GM21423 (cell line): ENCODE data around the gene FBF1.

ENCODE experiments used
- ATAC-seq: cut with Tn5 transposase; IDR thresholded peaks from one replicate; pipeline ENCODE4 v1.9.1; 2021; ENCODE audit warnings: mild to moderate bottlenecking, moderate library complexity; ENCODE audit not compliant: unreplicated experiment

FBF1 gene

DNA sequence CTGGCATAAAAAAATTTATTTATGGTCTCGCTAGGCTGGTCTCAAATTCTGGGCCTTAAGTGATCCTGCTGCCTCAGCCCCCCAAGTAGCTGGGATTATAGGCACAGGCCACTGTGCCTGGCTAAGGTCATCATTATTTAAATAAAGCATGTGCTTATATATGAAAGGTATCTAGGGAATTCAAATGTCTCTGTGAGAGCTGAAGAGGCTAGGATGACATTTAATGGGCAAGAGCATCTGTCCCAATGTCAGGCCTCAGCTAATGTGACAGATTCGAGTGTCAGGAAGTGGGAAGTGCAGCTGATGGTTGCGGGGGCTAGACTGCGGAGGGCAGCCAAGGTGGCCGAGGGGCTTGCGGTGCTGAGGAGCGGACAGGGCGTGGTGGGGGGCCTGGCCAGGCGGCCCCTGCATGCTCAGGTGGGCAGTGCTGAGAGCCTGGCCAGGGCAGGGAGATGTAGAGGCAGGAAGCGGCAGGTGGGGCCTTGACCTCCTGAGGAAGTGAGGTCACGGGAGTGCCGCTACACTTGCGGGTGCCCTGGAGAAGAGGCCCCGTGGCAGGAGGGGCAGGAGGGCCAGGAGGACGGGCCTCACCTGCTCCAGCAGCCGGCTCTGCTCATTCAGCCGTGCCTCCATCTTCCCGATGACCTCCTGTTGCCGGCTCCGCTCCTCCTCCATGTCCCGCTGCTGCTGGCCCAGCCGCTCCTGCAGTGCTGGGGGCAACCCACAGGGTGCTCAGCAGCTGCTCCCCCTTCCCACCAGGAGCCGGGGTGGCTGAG, 23.5 kb downstream of the FBF1 start:
- no peak for ATAC-seq

DNA sequence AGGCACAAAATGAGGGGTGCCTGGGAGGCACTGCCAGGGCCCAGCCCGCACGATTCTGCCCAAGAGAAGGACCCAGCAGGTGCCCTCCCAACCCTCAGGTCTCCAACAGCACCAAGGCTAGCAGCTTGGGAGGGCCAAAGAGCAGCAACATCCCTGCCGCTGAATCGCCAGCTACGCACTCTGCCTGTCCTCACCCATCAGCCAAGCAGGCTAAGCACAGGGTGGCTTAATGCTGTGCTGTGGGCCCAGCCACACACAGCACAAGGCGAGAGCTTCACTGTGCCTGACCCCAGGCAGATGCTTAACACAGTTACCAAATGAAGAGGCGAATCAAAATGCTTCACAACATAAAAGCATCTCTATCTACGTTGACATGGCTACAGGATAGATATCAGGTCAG, 25.6 kb downstream of the FBF1 start:
- ATAC-seq, result no peak

DNA sequence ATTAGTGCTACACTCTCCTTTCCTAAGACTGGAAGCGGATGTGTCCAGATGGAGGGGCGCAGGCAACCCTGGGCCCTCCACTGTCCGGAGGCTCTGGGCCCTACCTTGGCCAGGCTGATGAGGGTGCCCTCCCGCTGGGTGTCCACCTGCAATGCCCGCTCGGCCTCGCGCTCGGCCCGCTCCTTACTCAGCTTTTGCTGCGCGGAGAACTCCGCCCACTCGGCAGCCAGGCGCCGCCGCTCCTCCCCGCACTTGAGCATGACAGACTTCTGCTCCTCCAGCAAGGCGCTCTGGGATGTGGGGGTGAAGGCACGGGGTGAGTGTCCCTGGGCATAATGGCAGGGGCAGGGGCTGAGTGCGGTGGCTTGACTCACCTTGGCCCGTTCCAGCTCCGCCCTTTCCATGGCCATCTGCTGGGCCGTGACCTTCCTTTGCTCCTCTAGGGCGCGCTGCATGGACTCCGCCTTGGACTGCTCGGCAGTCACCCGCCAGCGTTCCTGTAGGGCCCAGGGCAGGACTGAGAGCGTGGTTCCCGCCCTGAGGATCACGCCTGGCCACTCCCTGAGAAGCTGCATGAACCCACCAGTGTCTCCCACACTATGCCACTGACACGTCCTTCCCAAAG, 26.1 kb downstream of the FBF1 start:
- no peak for ATAC-seq

DNA sequence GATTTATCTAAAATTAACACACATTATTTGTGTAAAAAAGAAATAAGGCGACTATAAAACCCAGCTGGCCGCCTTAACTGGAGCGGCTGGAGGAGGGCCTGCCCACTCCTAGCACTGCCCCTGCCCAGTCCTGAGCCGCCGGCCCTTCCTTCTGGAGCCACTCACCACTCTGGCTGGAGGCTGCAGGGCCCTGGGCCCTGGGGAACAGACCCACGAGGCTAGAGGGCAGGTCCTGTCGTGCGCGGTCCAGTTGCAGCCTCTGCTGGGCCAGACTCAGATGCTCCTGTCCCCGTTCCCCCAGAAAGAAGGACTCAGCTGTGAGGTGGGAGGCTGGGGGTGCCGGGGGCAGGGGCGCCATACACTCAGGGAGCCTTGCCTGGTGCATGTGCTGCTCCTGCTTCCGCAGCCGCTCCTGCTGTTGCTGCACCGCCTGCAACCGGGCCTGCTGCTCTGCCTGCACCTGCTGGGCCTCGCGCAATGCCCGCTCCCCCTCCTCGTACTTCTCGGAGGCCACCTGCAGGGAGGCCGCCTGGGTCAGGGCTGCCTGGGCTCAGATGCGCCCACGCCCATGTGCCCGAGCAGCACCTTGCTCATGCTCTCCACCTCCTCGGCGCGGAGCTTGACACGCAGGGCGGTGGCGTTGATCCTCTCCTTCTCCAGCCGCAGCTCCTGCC, 27.2 kb downstream of the FBF1 start:
- no peak for ATAC-seq

DNA sequence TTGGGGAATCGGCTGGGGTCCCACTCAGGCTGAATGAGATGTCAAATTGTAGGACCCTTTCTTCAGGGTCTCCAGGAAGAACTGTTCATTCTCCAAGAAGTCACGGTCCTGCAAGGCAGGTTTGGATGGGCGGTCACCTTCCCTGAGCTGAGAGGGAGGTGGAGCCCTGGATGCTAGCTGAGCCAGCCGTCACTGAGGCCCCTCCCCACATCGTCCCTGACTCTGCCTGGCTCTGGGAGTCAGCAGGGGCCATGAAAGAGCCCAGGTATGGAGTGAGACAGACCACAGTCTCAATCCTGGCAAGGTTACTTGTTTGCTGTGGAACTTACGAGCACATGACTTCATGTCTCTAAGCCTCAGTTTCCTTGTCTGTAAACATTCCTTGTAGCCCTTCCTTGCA, 30.1 kb downstream of the FBF1 start:
- ATAC-seq, result no peak

DNA sequence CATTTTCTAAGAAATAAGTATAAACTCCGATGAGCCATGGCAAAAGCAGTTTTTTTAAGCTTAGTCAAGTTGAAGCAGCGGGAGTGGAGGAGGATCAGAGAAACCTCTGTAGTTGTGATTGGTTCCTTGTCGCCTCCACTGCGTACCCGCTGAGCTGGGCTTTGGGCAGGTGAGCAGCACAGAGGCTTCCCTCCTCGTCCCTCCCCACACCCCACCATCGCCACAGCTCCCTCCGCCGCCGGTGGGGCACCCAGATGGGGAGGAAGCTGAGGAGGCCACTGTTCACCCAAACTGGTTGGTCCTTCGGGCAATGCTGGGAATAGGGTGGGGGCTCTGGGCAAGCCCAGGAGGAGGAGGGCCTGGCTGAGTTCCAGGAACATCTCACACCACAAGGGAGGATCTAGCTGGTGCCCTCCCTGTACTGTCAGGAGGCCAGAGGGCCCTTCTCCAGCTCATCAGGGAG, 31.0 kb downstream of the FBF1 start:
- ATAC-seq, result no peak

DNA sequence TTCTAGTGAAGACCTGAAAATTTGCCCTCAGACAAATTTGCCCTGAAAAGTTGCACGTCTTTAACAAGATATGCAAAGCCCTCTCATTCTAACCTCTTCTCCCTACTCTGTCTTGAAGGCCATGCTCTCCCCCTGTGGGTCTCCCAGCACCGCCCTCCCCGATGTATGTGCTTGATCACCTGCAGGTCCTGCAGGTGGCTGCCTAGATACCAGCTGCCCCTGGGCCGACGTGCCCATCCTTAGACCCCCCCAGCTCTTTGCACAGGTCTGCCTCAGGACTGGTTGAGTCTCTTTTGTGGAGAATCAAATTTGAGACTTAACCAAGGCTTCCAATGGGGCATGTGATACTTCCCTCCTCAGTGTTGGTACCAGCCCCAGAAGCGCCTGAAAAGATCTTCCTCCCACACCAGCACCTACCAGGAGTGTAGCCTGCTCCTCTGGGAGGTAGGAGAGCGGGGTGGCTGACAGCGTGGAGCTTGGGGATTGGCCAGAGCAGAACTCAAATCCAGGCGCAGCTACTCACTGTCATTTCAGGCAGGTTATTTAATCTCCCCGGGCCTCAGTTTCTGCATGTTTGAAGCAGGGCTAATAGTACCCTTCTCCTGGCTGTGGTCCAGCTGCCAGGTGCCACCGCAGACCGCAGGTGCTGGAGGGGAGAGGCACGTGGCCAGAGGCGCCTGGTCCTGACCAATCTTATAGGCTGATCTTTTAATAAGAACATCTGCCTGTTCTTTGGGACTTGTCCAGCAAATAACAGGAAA, 31.6 kb downstream of the FBF1 start:
- ATAC-seq, result no peak

DNA sequence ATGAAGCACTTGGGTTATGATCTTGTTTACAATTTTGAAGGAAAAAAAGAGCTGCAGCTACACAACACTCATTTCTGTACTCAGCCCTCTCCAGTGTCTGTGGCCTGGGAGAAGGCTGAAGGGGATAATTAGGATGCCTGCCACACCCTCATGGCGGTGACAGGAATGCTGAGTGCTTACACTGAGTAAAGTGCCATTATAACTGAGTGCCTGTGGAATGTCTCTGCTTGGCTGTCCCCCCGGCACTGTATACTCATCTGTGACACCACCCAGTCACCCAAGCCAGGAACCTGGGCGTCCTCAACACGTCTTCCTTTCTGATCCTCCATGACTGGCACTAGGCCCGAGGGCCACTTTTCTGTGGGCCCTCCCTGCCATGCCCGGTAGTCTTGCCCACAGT, 32.6 kb downstream of the FBF1 start:
- no peak for ATAC-seq

DNA sequence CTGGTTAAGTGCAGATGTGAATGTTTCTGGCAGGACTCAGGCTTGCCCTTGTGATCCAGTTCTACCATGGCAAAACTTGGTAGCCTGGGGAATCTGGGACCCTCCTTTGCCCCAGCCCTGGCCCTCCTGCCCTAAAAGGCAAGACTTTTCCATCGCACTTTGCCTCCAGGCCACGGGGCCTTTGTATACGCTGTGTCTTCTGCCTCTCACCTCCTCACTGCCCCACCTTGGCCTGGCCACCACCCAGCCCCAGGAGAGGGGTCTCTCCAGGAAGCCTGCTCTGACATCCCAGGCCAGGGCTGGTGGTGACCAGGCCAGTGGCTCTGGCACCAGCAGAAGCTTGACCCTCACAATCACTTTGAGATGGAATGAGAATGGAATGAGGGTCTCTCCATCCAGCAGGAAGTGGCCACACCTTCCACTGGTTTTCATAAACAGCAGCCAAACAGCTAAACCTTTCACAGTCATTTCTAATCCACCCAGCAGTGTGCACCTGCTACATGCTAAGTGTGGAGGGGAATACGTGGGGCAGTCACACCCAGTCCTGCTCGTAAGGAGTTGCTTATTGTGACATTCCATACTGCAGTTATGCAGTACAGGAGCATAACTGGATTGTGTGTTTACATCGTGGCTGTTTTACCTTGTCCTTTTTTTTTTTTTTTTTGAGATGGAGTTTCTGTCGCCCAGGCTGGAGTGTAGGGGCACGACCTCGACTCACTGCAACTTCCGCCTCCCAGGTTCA, 34.5 kb downstream of the FBF1 start:
- no peak for ATAC-seq

DNA sequence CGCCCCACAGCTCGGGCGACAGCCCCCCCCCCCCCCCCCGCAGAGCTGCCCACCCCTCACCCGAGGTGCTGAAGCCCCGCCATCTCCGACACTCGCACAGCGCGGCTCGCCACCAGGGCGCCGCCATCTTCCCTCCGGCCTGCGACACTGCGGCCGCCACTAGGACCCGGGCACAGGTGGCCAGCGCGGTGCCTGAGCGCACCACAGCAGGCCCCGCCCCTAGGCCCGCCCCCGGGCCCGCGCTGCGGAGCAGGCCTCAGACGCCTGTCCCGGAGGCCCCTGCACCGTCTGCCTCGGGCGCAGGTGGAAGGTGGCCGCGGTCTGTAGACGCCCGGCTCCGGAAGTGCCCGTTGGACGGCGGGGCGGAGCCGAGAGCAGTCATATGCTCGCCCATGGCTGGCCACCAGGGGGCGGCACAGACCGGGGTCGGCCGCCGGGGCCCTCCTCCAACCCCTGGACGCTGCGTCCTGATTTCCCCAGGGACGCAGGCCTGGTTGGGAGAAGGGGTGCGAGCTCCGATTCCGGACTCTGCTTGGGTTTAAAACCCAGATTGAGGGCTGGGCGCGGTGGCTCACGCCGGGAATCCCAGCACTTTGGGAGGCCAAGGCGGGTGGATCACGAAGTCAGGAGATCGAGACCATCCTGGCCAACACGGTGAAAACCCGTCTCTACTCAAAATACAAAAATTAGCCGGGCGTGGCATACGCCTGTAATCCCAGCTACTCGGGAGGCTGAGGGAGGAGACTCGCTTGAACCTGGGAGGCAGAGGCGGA, 35.9 kb downstream of the FBF1 start, which contains the start of gene MRPL38:
Gene MRPL38 (minus strand): TSS at position 136 of the 773 bp plus-strand sequence. CDS start 9 bp downstream, at position 127.
- peak; percentile 93 for ATAC-seq

DNA sequence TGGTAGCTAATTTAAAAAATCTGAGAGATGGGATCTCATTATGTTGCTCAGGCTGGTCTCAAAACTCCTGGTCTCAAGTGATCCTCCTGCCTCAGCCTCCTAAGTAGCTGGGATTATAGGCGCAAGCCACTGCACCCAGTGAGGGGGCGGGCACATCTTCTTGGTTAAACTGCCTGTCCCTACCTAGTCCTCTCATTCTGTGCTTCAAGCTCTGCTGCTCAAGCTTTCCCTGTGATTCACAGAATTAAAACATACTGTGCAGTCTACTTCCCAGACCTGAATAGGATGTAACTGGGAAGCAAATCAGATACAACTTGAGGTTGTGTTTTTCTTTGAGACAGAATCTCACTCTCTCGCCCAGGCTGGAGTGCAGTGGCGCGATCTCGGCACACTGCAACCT, 38.4 kb downstream of the FBF1 start:
- no peak for ATAC-seq

DNA sequence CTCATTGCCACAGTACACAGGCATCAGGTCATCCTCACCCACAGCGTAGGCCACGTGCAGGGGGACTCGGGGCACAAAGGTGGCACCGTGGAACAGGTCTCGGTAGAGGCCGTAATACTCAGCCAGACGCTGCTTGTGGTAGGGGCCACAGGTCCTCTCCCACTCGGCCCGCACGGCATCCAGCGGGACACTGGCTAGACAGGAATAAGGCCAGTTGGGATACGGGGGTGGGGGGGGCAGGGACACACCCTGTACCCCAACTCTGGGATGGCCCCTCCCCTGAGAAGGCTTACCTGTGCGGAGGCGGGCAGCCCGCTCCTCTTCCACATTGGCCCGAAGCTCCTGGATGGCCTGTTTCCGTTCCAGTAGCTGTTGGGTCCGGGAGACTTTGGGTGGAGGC, 39.1 kb downstream of the FBF1 start:
- ATAC-seq, result no peak

DNA sequence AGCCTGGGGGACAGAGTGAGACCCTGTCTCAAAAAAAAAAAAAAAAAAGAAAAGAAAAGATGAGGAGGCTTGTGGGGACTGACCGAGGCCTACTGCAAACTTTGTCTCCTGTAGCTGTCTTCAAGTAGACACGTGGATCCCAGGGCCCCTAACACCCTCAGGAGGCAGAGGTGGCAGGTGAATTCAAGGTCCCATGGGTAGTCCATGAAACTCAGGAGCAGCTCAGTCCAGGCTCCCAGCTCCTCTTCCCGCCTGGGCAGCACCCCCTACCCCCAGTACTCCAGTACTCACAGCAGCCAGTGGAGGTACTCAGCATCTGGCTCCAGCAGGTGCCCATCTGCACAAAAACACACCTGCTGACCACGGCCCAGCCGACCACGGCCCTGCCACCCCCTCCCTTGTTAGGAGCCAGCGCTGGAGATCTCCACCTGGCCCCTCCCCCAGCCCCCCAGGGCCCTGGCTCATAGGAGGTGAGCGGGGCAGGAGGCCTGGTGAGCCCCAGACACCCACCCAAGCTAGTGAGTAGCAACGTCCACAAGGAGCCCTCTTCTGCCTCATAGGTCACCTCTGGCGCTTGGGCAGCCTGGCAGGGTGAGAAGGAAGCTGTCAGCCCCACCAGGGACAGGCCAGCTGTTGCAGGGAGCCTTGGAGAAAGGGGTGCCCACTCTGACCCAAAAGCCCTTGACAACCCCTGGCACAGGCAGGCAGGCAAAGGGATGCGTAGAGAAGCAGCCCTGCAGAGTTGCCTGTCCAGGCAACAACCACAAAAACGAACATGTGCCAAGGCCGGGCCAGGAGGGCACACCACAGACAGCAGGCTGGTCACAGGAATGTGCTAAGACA, 39.9 kb downstream of the FBF1 start:
- no peak for ATAC-seq

DNA sequence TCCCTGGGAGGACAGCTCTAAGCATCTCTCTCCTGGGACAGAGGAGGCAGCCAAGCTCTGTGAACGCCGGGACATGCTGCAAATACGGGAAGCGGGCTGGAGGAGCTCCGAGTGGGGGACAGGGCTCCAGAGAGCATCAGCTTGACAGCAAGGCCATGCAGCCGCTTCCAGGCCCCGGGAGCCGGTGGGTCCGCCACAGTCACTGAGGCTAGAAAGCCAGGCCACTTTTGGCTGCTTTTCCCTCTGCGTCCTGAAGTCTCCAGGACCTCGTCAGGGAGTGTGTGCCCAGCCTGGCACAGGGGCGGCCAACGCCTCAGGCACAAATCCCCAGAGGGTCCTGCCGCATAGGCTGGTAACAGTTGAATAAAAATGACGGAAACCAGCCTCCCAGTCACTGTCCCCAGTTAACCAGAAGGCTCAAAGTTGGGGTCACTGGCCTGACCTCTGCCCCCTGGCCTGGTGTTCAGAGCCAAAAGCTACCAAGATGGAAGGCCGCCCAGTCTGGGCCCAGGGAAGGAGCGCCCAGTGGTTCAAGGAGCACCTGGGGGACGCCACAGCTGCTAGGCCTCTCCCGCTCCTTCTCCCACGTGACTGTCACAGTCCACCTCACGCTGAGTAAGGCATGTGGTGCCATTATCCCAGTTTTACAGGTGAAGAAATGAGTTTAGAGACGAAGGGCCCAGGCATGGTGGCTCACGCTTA, 40.9 kb downstream of the FBF1 start:
- ATAC-seq, result no peak

DNA sequence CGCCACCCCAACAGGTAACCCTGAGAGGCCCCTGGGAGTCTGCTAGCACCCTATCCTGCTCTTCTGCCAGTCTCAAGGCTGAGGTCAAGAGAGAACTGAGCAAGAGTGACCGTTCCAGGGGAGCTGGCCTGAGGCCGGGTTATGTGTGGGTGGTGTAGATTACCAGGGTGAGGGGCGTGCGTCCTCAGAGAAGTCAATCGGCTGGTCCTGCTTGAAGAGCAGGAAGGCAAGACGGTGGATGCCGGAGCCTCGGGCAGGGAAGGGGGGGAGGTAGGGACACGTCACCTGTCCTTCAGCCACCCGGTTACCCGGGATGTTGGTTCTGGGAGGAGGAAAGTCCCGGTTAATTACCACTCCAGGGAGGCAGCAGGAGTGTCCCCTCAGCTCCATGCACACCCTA, 41.5 kb downstream of the FBF1 start:
- no peak for ATAC-seq

DNA sequence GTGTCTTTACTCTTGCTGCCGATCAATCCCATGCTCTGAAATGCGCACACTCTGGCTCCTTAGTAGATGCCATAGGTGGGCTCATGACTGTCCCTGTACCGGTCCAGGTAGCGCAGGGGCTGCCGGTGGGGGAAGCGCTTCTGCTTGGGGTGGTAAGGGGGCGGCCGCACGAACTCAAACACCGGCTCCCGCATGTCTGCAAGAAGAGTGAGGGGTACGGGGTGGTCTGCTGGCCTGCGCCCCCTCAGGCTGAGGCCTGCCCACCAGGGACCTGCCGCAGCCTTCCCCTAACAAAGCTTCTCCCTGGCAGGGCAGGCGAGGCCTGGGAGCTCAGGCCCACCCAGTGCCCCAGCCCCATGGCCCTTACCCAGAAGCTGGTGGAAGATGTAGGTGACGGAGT, 42.1 kb downstream of the FBF1 start:
- ATAC-seq, result no peak

DNA sequence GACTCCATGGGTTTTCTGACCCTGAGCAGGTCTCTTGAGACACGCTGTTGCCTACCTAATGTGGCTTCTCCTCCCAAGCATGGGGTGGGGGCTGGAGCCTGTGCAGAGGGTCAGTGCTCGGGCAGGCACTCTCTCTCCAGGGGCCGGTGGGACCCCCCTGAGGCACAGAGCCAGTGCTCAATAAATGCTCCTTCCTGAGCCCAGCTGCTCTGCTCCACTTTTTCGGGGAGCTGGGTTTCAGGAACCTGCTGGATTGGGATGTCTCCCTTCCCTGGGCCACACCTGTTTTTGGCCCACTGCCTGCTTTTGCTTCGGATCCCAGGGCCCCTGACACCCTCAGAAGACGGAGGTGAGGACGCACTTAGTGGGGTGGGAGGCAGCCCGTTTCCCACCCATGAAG, 42.8 kb downstream of the FBF1 start:
- no peak for ATAC-seq
